Neural progenitor cell (in vitro differentiated cells): ENCODE data around the gene CCNI2. TPM values are rescaled to one million over a fixed set of nuclear protein-coding genes. Genes with fewer than 3 reads are reported as not detected.

Experiments used
- DNase-seq: peaks from one replicate; pipeline ENCODE4 v3.0.0-alpha.2; 2016; ENCODE audit warnings: low spot score
- H2AFZ ChIP-seq: fragments of 200-600 bp; sonication (generic); replicated peaks from 2 replicates; pipeline ENCODE4 v1.6.1; 2016; ENCODE audit warnings: antibody characterized with exemption
- H3F3A ChIP-seq: fragments of 200-600 bp; sonication (generic); 2 replicates; pipeline ENCODE4 v1.6.1; 2016; ENCODE audit warnings: antibody characterized with exemption, low read depth
- H3K27ac ChIP-seq: fragments of 200-600 bp; sonication (generic); 2 replicates; pipeline ENCODE4 v1.5.1; 2016; ENCODE audit warnings: mild to moderate bottlenecking
- H3K27me3 ChIP-seq: fragments of 200-600 bp; sonication (generic); 2 replicates; pipeline ENCODE4 v1.6.1; 2016; ENCODE audit warnings: mild to moderate bottlenecking, moderate library complexity
- H3K36me3 ChIP-seq: fragments of 200-600 bp; sonication (generic); 2 replicates; pipeline ENCODE4 v1.5.1; 2016
- H3K4me1 ChIP-seq: fragments of 200-600 bp; sonication (generic); 2 replicates; pipeline ENCODE4 v1.6.1; 2016; ENCODE audit warnings: mixed run types
- H3K4me2 ChIP-seq: fragments of 200-600 bp; sonication (generic); 2 replicates; pipeline ENCODE4 v1.6.1; 2016
- H3K4me3 ChIP-seq: fragments of 200-600 bp; sonication (generic); 2 replicates; pipeline ENCODE4 v1.5.1; 2016
- H3K79me2 ChIP-seq: fragments of 200-600 bp; sonication (generic); 2 replicates; pipeline ENCODE4 v1.6.1; 2016; ENCODE audit warnings: low read depth
- H3K9ac ChIP-seq: fragments of 200-600 bp; sonication (generic); 2 replicates; pipeline ENCODE4 v1.6.1; 2016
- H3K9me3 ChIP-seq: fragments of 200-600 bp; sonication (generic); 2 replicates; pipeline ENCODE4 v1.5.1; 2016; ENCODE audit warnings: low read depth
- H4K20me1 ChIP-seq: fragments of 200-600 bp; sonication (generic); 2 replicates; pipeline ENCODE4 v1.6.1; 2016; ENCODE audit warnings: low read depth
- H3K27ac Mint-ChIP-seq: 3 replicates; pipeline ENCODE4 v1.8.0; 2021; ENCODE audit warnings: mixed read lengths
- H3K27me3 Mint-ChIP-seq: 2 replicates; pipeline ENCODE4 v1.8.0; 2022; ENCODE audit warnings: low read depth, mild to moderate bottlenecking, inconsistent platforms, moderate library complexity, mixed read lengths; ENCODE audit not compliant: insufficient read depth
- H3K36me3 Mint-ChIP-seq: 3 replicates; pipeline ENCODE4 v1.8.0; 2021; ENCODE audit warnings: mixed read lengths
- H3K4me1 Mint-ChIP-seq: 3 replicates; pipeline ENCODE4 v1.8.0; 2021; ENCODE audit warnings: mixed read lengths
- H3K4me3 Mint-ChIP-seq: 3 replicates; pipeline ENCODE4 v1.8.0; 2021; ENCODE audit warnings: mild to moderate bottlenecking, moderate library complexity, mixed read lengths
- H3K9me3 Mint-ChIP-seq: 3 replicates; pipeline ENCODE4 v1.8.0; 2020; ENCODE audit warnings: mixed read lengths
- CTCF ChIP-seq: fragments of 200-600 bp; sonication (generic); IDR thresholded peaks from 2 replicates; pipeline ENCODE4 v1.5.1; 2017; ENCODE audit warnings: antibody characterized with exemption, mild to moderate bottlenecking
- EZH2 ChIP-seq: fragments of 200-600 bp; sonication (generic); IDR thresholded peaks from 2 replicates; pipeline ENCODE4 v1.6.1; 2017; ENCODE audit warnings: antibody characterized with exemption, mild to moderate bottlenecking, moderate library complexity
- EZH2phosphoT487 ChIP-seq: fragments of 200-600 bp; sonication (generic); IDR thresholded peaks from 2 replicates; pipeline ENCODE4 v1.6.1; 2017; ENCODE audit warnings: antibody characterized with exemption
- total RNA-seq: library from RNA; depleted of rRNA; stranded (reverse); fragments of >200 nt; gene quantifications from 2 replicates; pipeline ENCODE4 v1.2.3, GENCODE V29; 2015; ENCODE audit warnings: low replicate concordance

CCNI2 gene
- total RNA-seq, 1 donor from 2014 or later = not detected

- H3K4me3 Mint-ChIP-seq = no peak overlapping the region
- TF ChIP-seq EZH2 = no peak
- TF ChIP-seq CTCF = no peak
- no peak for TF ChIP-seq EZH2phosphoT487
- no peaks in the 10 kb centered on the region for H3K27me3 ChIP-seq
- DNase-seq = no peak
- H3K27ac Mint-ChIP-seq = no peak overlapping the region
- H3K4me2 ChIP-seq = no peak overlapping the region
- H3K4me1 Mint-ChIP-seq = no peaks in the 10 kb centered on the region
- H3K4me1 ChIP-seq = no peaks in the 10 kb centered on the region
- peaks cover 4% of the 10 kb centered on the region for H3K27me3 Mint-ChIP-seq
- no peaks in the 10 kb centered on the region for H3K36me3 ChIP-seq
- no peak overlapping the region for H3K4me3 ChIP-seq
- no peaks in the 10 kb centered on the region for H4K20me1 ChIP-seq
- H3K27ac ChIP-seq = no peak overlapping the region
- H3F3A ChIP-seq = no peaks in the 10 kb centered on the region
- H3K9me3 Mint-ChIP-seq = no peaks in the 10 kb centered on the region
- no peaks in the 10 kb centered on the region for H3K79me2 ChIP-seq
- no peak overlapping the region for H3K9ac ChIP-seq
- peaks cover 16% of the 10 kb centered on the region for H3K36me3 Mint-ChIP-seq
- no peaks in the 10 kb centered on the region for H3K9me3 ChIP-seq
- no peak overlapping the region for H2AFZ ChIP-seq
Measured at GRCh38 chr5:132763181-132764036, 16.2 kb downstream of the CCNI2 start.

DNA sequence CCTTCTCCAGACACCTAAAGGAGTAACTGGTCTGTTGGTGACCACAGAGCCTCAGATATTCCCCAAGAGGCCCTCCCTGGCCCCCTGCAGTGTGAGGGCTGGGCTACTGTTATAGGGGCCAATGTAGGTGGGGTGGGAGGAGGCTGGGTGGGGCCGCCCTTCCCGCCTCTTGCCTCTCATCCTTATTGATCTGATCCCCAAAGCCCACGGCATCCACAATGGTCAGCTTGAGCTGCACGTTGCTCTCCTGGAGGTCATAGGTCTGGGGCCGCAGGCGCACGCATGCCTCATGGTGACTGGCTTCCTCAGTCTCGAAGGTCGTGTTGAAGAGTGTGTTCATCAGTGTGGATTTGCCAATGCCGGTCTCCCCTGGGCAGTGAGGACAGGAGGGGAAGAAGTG lies 16.8 kb downstream of the CCNI2 start:
- H3K36me3 ChIP-seq = no peaks in the 10 kb centered on the region
- no peaks in the 10 kb centered on the region for H3F3A ChIP-seq
- Mint-ChIP-seq H3K9me3 (no peaks in the 10 kb centered on the region), H3K36me3 (peaks cover 11% of the 10 kb centered on the region), H3K27me3 (peaks cover 4% of the 10 kb centered on the region), H3K4me1 (no peaks in the 10 kb centered on the region), H3K27ac (no peak overlapping the region), H3K4me3 (no peak overlapping the region)
- no peak for DNase-seq
- no peaks in the 10 kb centered on the region for H3K27me3 ChIP-seq
- no peak overlapping the region for H3K27ac ChIP-seq
- TF ChIP-seq EZH2 (no peak), EZH2phosphoT487 (no peak), CTCF (no peak)
- no peak overlapping the region for H3K9ac ChIP-seq
- H3K4me3 ChIP-seq = no peak overlapping the region
- H4K20me1 ChIP-seq = no peaks in the 10 kb centered on the region
- no peak overlapping the region for H3K4me2 ChIP-seq
- H3K4me1 ChIP-seq = no peaks in the 10 kb centered on the region
- H3K9me3 ChIP-seq = no peaks in the 10 kb centered on the region
- no peak overlapping the region for H2AFZ ChIP-seq
- H3K79me2 ChIP-seq = no peaks in the 10 kb centered on the region

GRCh38 chr5:132764671-132765238 lies 17.5 kb downstream of the CCNI2 start:
- Histone ChIP-seq H3K9ac (no peak overlapping the region), H3K4me3 (no peak overlapping the region), H3K9me3 (no peaks in the 10 kb centered on the region), H2AFZ (no peak overlapping the region), H3K79me2 (no peaks in the 10 kb centered on the region), H3K27ac (no peak overlapping the region), H3F3A (no peaks in the 10 kb centered on the region), H4K20me1 (no peaks in the 10 kb centered on the region), H3K27me3 (no peaks in the 10 kb centered on the region), H3K36me3 (no peaks in the 10 kb centered on the region), H3K4me1 (no peaks in the 10 kb centered on the region), H3K4me2 (no peak overlapping the region)
- Mint-ChIP-seq H3K4me3 (no peak overlapping the region), H3K27ac (no peak overlapping the region), H3K9me3 (no peaks in the 10 kb centered on the region), H3K4me1 (no peaks in the 10 kb centered on the region), H3K36me3 (peaks cover 11% of the 10 kb centered on the region), H3K27me3 (peaks cover 4% of the 10 kb centered on the region)
- no peak for DNase-seq
- TF ChIP-seq EZH2 = no peak
- TF ChIP-seq EZH2phosphoT487 = no peak
- TF ChIP-seq CTCF = no peak
